ENCODE data around the gene TLE5. TPM values are rescaled to one million over a fixed set of nuclear protein-coding genes. Genes with fewer than 3 reads are reported as not detected.
A peak's percentile ranks its signal among the peaks of the same experiment; 100 is the strongest.

TLE5 gene
- total and polyA plus RNA-seq, 7 donors = 561 to 714 (median 588) TPM

- WGBS, 2 donors = 6 to 14% methylated on average over 41 of the region's 41 CpGs
- TF ChIP-seq POLR2AphosphoS5 (IDR thresholded peaks at IDR 0.05) (no peak), CTCF (IDR thresholded peaks at IDR 0.05) (peak; percentile 91 to 96 (median 94))
- Histone ChIP-seq H3K27me3 (no peaks in the 10 kb centered on the region), H3K27ac (no peak overlapping the region), H3K9me3 (no peaks in the 10 kb centered on the region), H3K4me3 (no peak overlapping the region), H3K4me1 (peaks cover 0 to 17% (median 13%) of the 10 kb centered on the region in 4 donors), H3K36me3 (no peaks in the 10 kb centered on the region)
- intact Hi-C loops (cut with DNase I) = loop anchor here (1.0 to 5.0 kb wide), 3 partner anchors 28 to 113 kb away; no protein-coding TSS in a partner anchor
- DNase-seq = no peak
Measured at GRCh38 chr19:3075605-3076431, 13.5 kb upstream of the TLE5 start.

GRCh38 chr19:3073931-3074595 lies 11.8 kb upstream of the TLE5 start:
- WGBS, 2 donors = 58 to 72% methylated on average over 8 of the region's 8 CpGs
- intact Hi-C loops (cut with DNase I) = loop anchor here (2.0 kb wide), 1 partner anchor 111 kb away; no protein-coding TSS in a partner anchor

GRCh38 chr19:3073159-3073563 lies 10.9 kb upstream of the TLE5 start:
- WGBS, 2 donors = 24 to 54% methylated on average over 3 of the region's 3 CpGs
- H3K27me3 ChIP-seq = no peaks in the 10 kb centered on the region
- H3K36me3 ChIP-seq = no peaks in the 10 kb centered on the region
- intact Hi-C loops (cut with DNase I) = no loop called here
- no peak overlapping the region for H3K27ac ChIP-seq
- TF ChIP-seq POLR2A (IDR thresholded peaks at IDR 0.05) (no peak), POLR2AphosphoS5 (IDR thresholded peaks at IDR 0.05) (peak in 3 of 4 donors; percentile 22 to 48 (median 26))
- no peak overlapping the region for H3K4me3 ChIP-seq
- no peaks in the 10 kb centered on the region for H3K9me3 ChIP-seq
- H3K4me1 ChIP-seq = peaks cover 0 to 11% (median 8%) of the 10 kb centered on the region in 4 donors
- peak; percentile 85 for DNase-seq

More at GRCh38 chr19:3073931-3074595, 11.8 kb upstream of the TLE5 start:
- TF ChIP-seq POLR2AphosphoS5 (IDR thresholded peaks at IDR 0.05) (no peak), POLR2A (IDR thresholded peaks at IDR 0.05) (no peak)
- H3K27ac ChIP-seq = no peak overlapping the region
- DNase-seq = no peak
- no peaks in the 10 kb centered on the region for H3K27me3 ChIP-seq
- H3K4me1 ChIP-seq = peaks cover 0 to 11% (median 8%) of the 10 kb centered on the region in 4 donors
- no peak overlapping the region for H3K4me3 ChIP-seq
- no peaks in the 10 kb centered on the region for H3K9me3 ChIP-seq
- H3K36me3 ChIP-seq = no peaks in the 10 kb centered on the region

- H3K27ac ChIP-seq = no peak overlapping the region
Measured at GRCh38 chr19:3071768-3072167, 9.5 kb upstream of the TLE5 start.

GRCh38 chr19:3068071-3068470 lies 5.8 kb upstream of the TLE5 start:
- Histone ChIP-seq H3K4me3 (no peak overlapping the region), H3K4me1 (peaks cover 0 to 4% (median 3%) of the 10 kb centered on the region in 4 donors), H3K9me3 (no peaks in the 10 kb centered on the region), H3K36me3 (no peaks in the 10 kb centered on the region), H3K27me3 (no peaks in the 10 kb centered on the region), H3K27ac (no peak overlapping the region)
- intact Hi-C loops (cut with DNase I) = no loop called here
- WGBS, 2 donors = 66 to 83% methylated on average over 21 of the region's 21 CpGs
- TF ChIP-seq POLR2AphosphoS5 (IDR thresholded peaks at IDR 0.05) = no peak
- no peak for TF ChIP-seq CTCF (IDR thresholded peaks at IDR 0.05)
- TF ChIP-seq EP300 (IDR thresholded peaks at IDR 0.05) = no peak
- no peak for TF ChIP-seq POLR2A (IDR thresholded peaks at IDR 0.05)
- DNase-seq = no peak

More at GRCh38 chr19:3071768-3072167, 9.5 kb upstream of the TLE5 start:
- Histone ChIP-seq H3K36me3 (no peaks in the 10 kb centered on the region), H3K4me1 (peaks cover 0 to 11% (median 8%) of the 10 kb centered on the region in 4 donors), H3K9me3 (no peaks in the 10 kb centered on the region), H3K4me3 (no peak overlapping the region), H3K27me3 (no peaks in the 10 kb centered on the region)
- 74 to 80% methylated on average over 4 of the region's 4 CpGs for WGBS, 2 donors
- intact Hi-C loops (cut with DNase I) = no loop called here
- no peak for DNase-seq
- TF ChIP-seq EP300 (IDR thresholded peaks at IDR 0.05) = no peak
- TF ChIP-seq POLR2AphosphoS5 (IDR thresholded peaks at IDR 0.05) = no peak
- TF ChIP-seq CTCF (IDR thresholded peaks at IDR 0.05) = no peak

Measured in sigmoid colon (tissue), 7 donors.